ENCODE measurements around the gene PTPRK.

The PTPRK gene

GRCh38 chr6:128174724-128175123 is 345.7 kb downstream of the PTPRK start:
- H3K56ac ChIP-seq (ENCODE audit: low read length) = no peak overlapping the region
- H2BK15ac ChIP-seq (replicated peaks; ENCODE audit: low read depth) = no peak overlapping the region
- no peak overlapping the region for H2AK5ac ChIP-seq (ENCODE audit: low read length)
- no peak overlapping the region for H3K23ac ChIP-seq (ENCODE audit: low read length)
- no peak for DNase-seq
- no peak overlapping the region for H3K27ac ChIP-seq (ENCODE audit: low read depth, low read length)
- no peak overlapping the region for H2BK5ac ChIP-seq (ENCODE audit: low read length)
- no peaks in the 10 kb centered on the region for H3K27me3 ChIP-seq (ENCODE audit: insufficient read depth, low read length, poor library complexity)
- H2BK120ac ChIP-seq (ENCODE audit: low read depth, low read length) = no peak overlapping the region
- no peak overlapping the region for H3K4me2 ChIP-seq (ENCODE audit: low read length)
- H3K36me3 ChIP-seq (ENCODE audit: control insufficient read depth, insufficient read depth, low read length) = no peaks in the 10 kb centered on the region
- peaks cover 2% of the 10 kb centered on the region for H3K4me1 ChIP-seq (ENCODE audit: control insufficient read depth, low read depth, low read length)
- no peak overlapping the region for H3K4me3 ChIP-seq (ENCODE audit: low read length)
- H4K5ac ChIP-seq (ENCODE audit: low read length) = no peak overlapping the region
- H3K4ac ChIP-seq (ENCODE audit: low read depth, low read length) = no peak overlapping the region
- no peak overlapping the region for H3K18ac ChIP-seq (ENCODE audit: low read length)
- no peaks in the 10 kb centered on the region for H3K79me2 ChIP-seq (ENCODE audit: control insufficient read depth, insufficient read depth, low read length)
- H4K8ac ChIP-seq (ENCODE audit: low read depth, low read length) = no peak overlapping the region
- H3K9ac ChIP-seq (ENCODE audit: low read length) = no peak overlapping the region
- H3K79me1 ChIP-seq (ENCODE audit: low read length) = no peaks in the 10 kb centered on the region

- peaks cover 2% of the 10 kb centered on the region for H3K4me1 ChIP-seq (ENCODE audit: control insufficient read depth, low read depth, low read length)
- no peak overlapping the region for H2AK5ac ChIP-seq (ENCODE audit: low read length)
- H3K79me1 ChIP-seq (ENCODE audit: low read length) = no peaks in the 10 kb centered on the region
- H3K4me3 ChIP-seq (ENCODE audit: low read length) = no peak overlapping the region
- no peak overlapping the region for H3K18ac ChIP-seq (ENCODE audit: low read length)
- no peak overlapping the region for H3K9ac ChIP-seq (ENCODE audit: low read length)
- no peak overlapping the region for H3K4me2 ChIP-seq (ENCODE audit: low read length)
- H3K27me3 ChIP-seq (ENCODE audit: insufficient read depth, low read length, poor library complexity) = no peaks in the 10 kb centered on the region
- H3K36me3 ChIP-seq (ENCODE audit: control insufficient read depth, insufficient read depth, low read length) = no peaks in the 10 kb centered on the region
- no peak overlapping the region for H3K56ac ChIP-seq (ENCODE audit: low read length)
- H3K27ac ChIP-seq (ENCODE audit: low read depth, low read length) = no peak overlapping the region
- no CpG with 5 or more reads among the region's 4 CpGs for WGBS (ENCODE audit: extremely low coverage, insufficient coverage, low lambda C conversion rate)
- no peak overlapping the region for H2BK15ac ChIP-seq (replicated peaks; ENCODE audit: low read depth)
- H3K23ac ChIP-seq (ENCODE audit: low read length) = no peak overlapping the region
- no peak overlapping the region for H4K8ac ChIP-seq (ENCODE audit: low read depth, low read length)
- no peak overlapping the region for H2BK120ac ChIP-seq (ENCODE audit: low read depth, low read length)
- H3K4ac ChIP-seq (ENCODE audit: low read depth, low read length) = no peak overlapping the region
- no peak overlapping the region for H4K5ac ChIP-seq (ENCODE audit: low read length)
- no peak for DNase-seq
- no peak overlapping the region for H2BK5ac ChIP-seq (ENCODE audit: low read length)
- H3K79me2 ChIP-seq (ENCODE audit: control insufficient read depth, insufficient read depth, low read length) = no peaks in the 10 kb centered on the region
Observed at GRCh38 chr6:128172752-128173682, 347.4 kb downstream of the PTPRK start.

GRCh38 chr6:128172081-128172480 is 348.3 kb downstream of the PTPRK start:
- no peak overlapping the region for H2BK120ac ChIP-seq (ENCODE audit: low read depth, low read length)
- H3K4ac ChIP-seq (ENCODE audit: low read depth, low read length) = no peak overlapping the region
- no peak overlapping the region for H2BK15ac ChIP-seq (replicated peaks; ENCODE audit: low read depth)
- no peak overlapping the region for H4K5ac ChIP-seq (ENCODE audit: low read length)
- no peaks in the 10 kb centered on the region for H3K4me1 ChIP-seq (ENCODE audit: control insufficient read depth, low read depth, low read length)
- H3K4me3 ChIP-seq (ENCODE audit: low read length) = no peak overlapping the region
- H3K79me2 ChIP-seq (ENCODE audit: control insufficient read depth, insufficient read depth, low read length) = no peaks in the 10 kb centered on the region
- H3K36me3 ChIP-seq (ENCODE audit: control insufficient read depth, insufficient read depth, low read length) = no peaks in the 10 kb centered on the region
- H3K18ac ChIP-seq (ENCODE audit: low read length) = no peak overlapping the region
- DNase-seq = no peak
- no peak overlapping the region for H3K4me2 ChIP-seq (ENCODE audit: low read length)
- no peaks in the 10 kb centered on the region for H3K27me3 ChIP-seq (ENCODE audit: insufficient read depth, low read length, poor library complexity)
- no peak overlapping the region for H4K8ac ChIP-seq (ENCODE audit: low read depth, low read length)
- no peak overlapping the region for H3K9ac ChIP-seq (ENCODE audit: low read length)
- no peak overlapping the region for H3K27ac ChIP-seq (ENCODE audit: low read depth, low read length)
- H3K79me1 ChIP-seq (ENCODE audit: low read length) = no peaks in the 10 kb centered on the region
- H3K23ac ChIP-seq (ENCODE audit: low read length) = no peak overlapping the region
- no peak overlapping the region for H2AK5ac ChIP-seq (ENCODE audit: low read length)
- H3K56ac ChIP-seq (ENCODE audit: low read length) = no peak overlapping the region
- no peak overlapping the region for H2BK5ac ChIP-seq (ENCODE audit: low read length)

GRCh38 chr6:128171182-128171581 is 349.2 kb downstream of the PTPRK start:
- no peak overlapping the region for H3K56ac ChIP-seq (ENCODE audit: low read length)
- H3K4ac ChIP-seq (ENCODE audit: low read depth, low read length) = no peak overlapping the region
- no peak overlapping the region for H3K4me3 ChIP-seq (ENCODE audit: low read length)
- no peaks in the 10 kb centered on the region for H3K36me3 ChIP-seq (ENCODE audit: control insufficient read depth, insufficient read depth, low read length)
- no peaks in the 10 kb centered on the region for H3K4me1 ChIP-seq (ENCODE audit: control insufficient read depth, low read depth, low read length)
- H3K23ac ChIP-seq (ENCODE audit: low read length) = no peak overlapping the region
- no peak overlapping the region for H3K27ac ChIP-seq (ENCODE audit: low read depth, low read length)
- H3K4me2 ChIP-seq (ENCODE audit: low read length) = no peak overlapping the region
- H3K9ac ChIP-seq (ENCODE audit: low read length) = no peak overlapping the region
- H2BK120ac ChIP-seq (ENCODE audit: low read depth, low read length) = no peak overlapping the region
- no peak overlapping the region for H2BK15ac ChIP-seq (replicated peaks; ENCODE audit: low read depth)
- no peak overlapping the region for H4K8ac ChIP-seq (ENCODE audit: low read depth, low read length)
- no peaks in the 10 kb centered on the region for H3K27me3 ChIP-seq (ENCODE audit: insufficient read depth, low read length, poor library complexity)
- no peak overlapping the region for H2AK5ac ChIP-seq (ENCODE audit: low read length)
- WGBS (ENCODE audit: extremely low coverage, insufficient coverage, low lambda C conversion rate) = 100% methylated on average over 1 of the region's 4 CpGs
- H3K79me1 ChIP-seq (ENCODE audit: low read length) = no peaks in the 10 kb centered on the region
- H3K79me2 ChIP-seq (ENCODE audit: control insufficient read depth, insufficient read depth, low read length) = no peaks in the 10 kb centered on the region
- no peak for DNase-seq
- H4K5ac ChIP-seq (ENCODE audit: low read length) = no peak overlapping the region
- H2BK5ac ChIP-seq (ENCODE audit: low read length) = no peak overlapping the region
- H3K18ac ChIP-seq (ENCODE audit: low read length) = no peak overlapping the region

GRCh38 chr6:128168244-128168643 is 352.2 kb downstream of the PTPRK start:
- peak; percentile 8 for DNase-seq
- Histone ChIP-seq H3K79me1 (ENCODE audit: low read length) (no peaks in the 10 kb centered on the region), H3K36me3 (ENCODE audit: control insufficient read depth, insufficient read depth, low read length) (no peaks in the 10 kb centered on the region), H2BK15ac (replicated peaks; ENCODE audit: low read depth) (no peak overlapping the region), H2AK5ac (ENCODE audit: low read length) (no peak overlapping the region), H3K4ac (ENCODE audit: low read depth, low read length) (no peak overlapping the region), H3K79me2 (ENCODE audit: control insufficient read depth, insufficient read depth, low read length) (no peaks in the 10 kb centered on the region), H2BK120ac (ENCODE audit: low read depth, low read length) (no peak overlapping the region), H3K18ac (ENCODE audit: low read length) (no peak overlapping the region), H2BK5ac (ENCODE audit: low read length) (no peak overlapping the region), H3K9ac (ENCODE audit: low read length) (no peak overlapping the region), H3K4me1 (ENCODE audit: control insufficient read depth, low read depth, low read length) (no peaks in the 10 kb centered on the region), H3K56ac (ENCODE audit: low read length) (no peak overlapping the region), H3K27ac (ENCODE audit: low read depth, low read length) (no peak overlapping the region), H4K8ac (ENCODE audit: low read depth, low read length) (no peak overlapping the region), H3K23ac (ENCODE audit: low read length) (no peak overlapping the region), H3K4me2 (ENCODE audit: low read length) (no peak overlapping the region), H3K4me3 (ENCODE audit: low read length) (no peak overlapping the region), H4K5ac (ENCODE audit: low read length) (no peak overlapping the region), H3K27me3 (ENCODE audit: insufficient read depth, low read length, poor library complexity) (no peaks in the 10 kb centered on the region)
- no CpG with 5 or more reads among the region's 4 CpGs for WGBS (ENCODE audit: extremely low coverage, insufficient coverage, low lambda C conversion rate)

GRCh38 chr6:128167552-128167951 is 352.8 kb downstream of the PTPRK start:
- Histone ChIP-seq H3K27me3 (ENCODE audit: insufficient read depth, low read length, poor library complexity) (no peaks in the 10 kb centered on the region), H3K23ac (ENCODE audit: low read length) (no peak overlapping the region), H2BK120ac (ENCODE audit: low read depth, low read length) (no peak overlapping the region), H3K18ac (ENCODE audit: low read length) (no peak overlapping the region), H3K56ac (ENCODE audit: low read length) (no peak overlapping the region), H4K8ac (ENCODE audit: low read depth, low read length) (no peak overlapping the region), H3K79me1 (ENCODE audit: low read length) (no peaks in the 10 kb centered on the region), H2BK15ac (replicated peaks; ENCODE audit: low read depth) (no peak overlapping the region), H3K27ac (ENCODE audit: low read depth, low read length) (no peak overlapping the region), H3K36me3 (ENCODE audit: control insufficient read depth, insufficient read depth, low read length) (no peaks in the 10 kb centered on the region), H3K4me3 (ENCODE audit: low read length) (no peak overlapping the region), H2AK5ac (ENCODE audit: low read length) (no peak overlapping the region), H3K4me1 (ENCODE audit: control insufficient read depth, low read depth, low read length) (no peaks in the 10 kb centered on the region), H3K4me2 (ENCODE audit: low read length) (no peak overlapping the region), H3K79me2 (ENCODE audit: control insufficient read depth, insufficient read depth, low read length) (no peaks in the 10 kb centered on the region), H3K4ac (ENCODE audit: low read depth, low read length) (no peak overlapping the region), H2BK5ac (ENCODE audit: low read length) (no peak overlapping the region), H3K9ac (ENCODE audit: low read length) (no peak overlapping the region), H4K5ac (ENCODE audit: low read length) (no peak overlapping the region)
- DNase-seq = no peak

All from mesendoderm (in vitro differentiated cells).